Upper lobe of left lung (tissue), 6 donors: ENCODE results near the gene RIMS4. TPM values are rescaled to one million over a fixed set of nuclear protein-coding genes. Genes with fewer than 3 reads are reported as not detected.

Experiments used
- ATAC-seq, 2 donors: fragments of 200-7000 bp; cut with Tn5 transposase; one replicate each; pipeline ENCODE4 v1.9.1; 2022; ENCODE audit warnings: mild to moderate bottlenecking in 2 of 2, moderate library complexity in 2 of 2; ENCODE audit not compliant: low FRiP score in 2 of 2
- DNase-seq, 2 donors: peaks; one replicate each; pipeline ENCODE4 v3.0.0-alpha.2; 2019 to 2020
- H3K27ac ChIP-seq, 4 donors: fragments of 200-600 bp; sonication (generic); one replicate each; pipeline ENCODE4 v1.5.1; 2016 to 2019
- H3K27me3 ChIP-seq, 4 donors: fragments of 200-600 bp; sonication (generic); one replicate each; pipeline ENCODE4 v1.5.1; 2017 to 2019
- H3K36me3 ChIP-seq, 4 donors: fragments of 200-600 bp; sonication (generic); one replicate each; pipeline ENCODE4 v1.5.1; 2016 to 2019
- H3K4me1 ChIP-seq, 4 donors: fragments of 200-600 bp; sonication (generic); one replicate each; pipeline ENCODE4 v1.5.1; 2018 to 2019
- H3K4me3 ChIP-seq, 4 donors: fragments of 200-600 bp; sonication (generic); one replicate each; pipeline ENCODE4 v1.5.1; 2017 to 2019; ENCODE audit warnings: mild to moderate bottlenecking in 2 of 4, moderate library complexity in 1 of 4
- H3K9me3 ChIP-seq, 4 donors: fragments of 200-600 bp; sonication (generic); one replicate each; pipeline ENCODE4 v1.5.1; 2018 to 2019
- CTCF ChIP-seq, 6 experiments: fragments of 450-650 bp in 4 of 6; fragments of 200-600 bp in 2 of 6; sonication (generic) in 2 of 6; IDR thresholded peaks; one replicate each; pipeline ENCODE4 v1.5.1; 2016 to 2019; ENCODE audit warnings: antibody characterized with exemption in 6 of 6
- EP300 ChIP-seq, 4 donors: sonication (generic); formaldehyde crosslinking; IDR thresholded peaks; one replicate each; pipeline ENCODE4 v1.5.1; 2017; ENCODE audit warnings: antibody characterized with exemption in 4 of 4, control low read depth in 2 of 4
- POLR2A ChIP-seq, 4 donors: fragments of 450-650 bp; IDR thresholded peaks; one replicate each; pipeline ENCODE4 v1.5.1; 2016 to 2017; ENCODE audit warnings: antibody characterized with exemption in 4 of 4, mild to moderate bottlenecking in 2 of 4
- POLR2AphosphoS5 ChIP-seq, 2 donors: sonication (generic); formaldehyde crosslinking; IDR thresholded peaks; one replicate each; pipeline ENCODE4 v1.5.1; 2017; ENCODE audit warnings: antibody characterized with exemption in 2 of 2
- WGBS, 2 donors: methylation state at CpG; one replicate each; pipeline ENCODE4 v1.1.5; 2017 to 2018; 5-methylcytosine and 5-hydroxymethylcytosine counted together
- total RNA-seq, 6 donors: library from RNA; depleted of rRNA in 4 of 6; stranded (reverse); fragments of >200 nt in 4 of 6; gene quantifications; one replicate each; pipeline versions ENCODE4 v1.1.0 to v1.2.1, GENCODE V29; 2016 to 2021
- donor health status: DM: no; HTN: no; CAD: no; lungs with moderate emphysema.
- donor health status: DM: no; HTN: yes; CAD: no; lungs with severe emphysema.

Gene RIMS4
- total RNA-seq, 6 donors from 2014 or later = 1.0 to 2.2 (median 2.1) TPM

GRCh38 chr20:44734938-44735337 is 75.4 kb downstream of the RIMS4 start:
- H3K36me3 ChIP-seq = no peaks in the 10 kb centered on the region
- no peaks in the 10 kb centered on the region for H3K27me3 ChIP-seq
- H3K4me3 ChIP-seq = no peak overlapping the region
- DNase-seq = no peak
- 51 to 67% methylated on average over 3 of the region's 3 CpGs for WGBS, 2 donors
- ATAC-seq = no peak
- TF ChIP-seq POLR2AphosphoS5 (IDR thresholded peaks at IDR 0.05) = no peak
- TF ChIP-seq CTCF (IDR thresholded peaks at IDR 0.05) = peak in 3 of 6 experiments; percentile 26 to 49 (median 27)
- no peak for TF ChIP-seq EP300 (IDR thresholded peaks at IDR 0.05)
- H3K4me1 ChIP-seq = peaks cover 0 to 19% (median 8%) of the 10 kb centered on the region in 4 donors
- no peaks in the 10 kb centered on the region for H3K9me3 ChIP-seq
- H3K27ac ChIP-seq = no peak overlapping the region

- DNase-seq = peak in 1 of 2 donors; percentile 65
- no peak for TF ChIP-seq POLR2A (IDR thresholded peaks at IDR 0.05)
- TF ChIP-seq CTCF (IDR thresholded peaks at IDR 0.05) = peak; percentile 84 to 93 (median 88)
- no peak for TF ChIP-seq EP300 (IDR thresholded peaks at IDR 0.05)
- no peaks in the 10 kb centered on the region for H3K36me3 ChIP-seq
- H3K27me3 ChIP-seq = no peaks in the 10 kb centered on the region
- no peak overlapping the region for H3K27ac ChIP-seq
- no peaks in the 10 kb centered on the region for H3K9me3 ChIP-seq
- no peak overlapping the region for H3K4me3 ChIP-seq
- ATAC-seq = peak; percentile 51 to 73
- 34 to 46% methylated on average over 4 to 7 of the region's 7 CpGs for WGBS, 2 donors
- peaks cover 9 to 28% (median 17%) of the 10 kb centered on the region in 4 donors for H3K4me1 ChIP-seq
Observed at GRCh38 chr20:44733341-44734069, 76.8 kb downstream of the RIMS4 start.

- Histone ChIP-seq H3K4me3 (no peak overlapping the region), H3K27ac (no peak overlapping the region), H3K9me3 (no peaks in the 10 kb centered on the region), H3K27me3 (no peaks in the 10 kb centered on the region), H3K36me3 (no peaks in the 10 kb centered on the region), H3K4me1 (peaks cover 13 to 28% (median 17%) of the 10 kb centered on the region in 4 donors)
- DNase-seq (no peak), ATAC-seq (no peak)
- WGBS, 2 donors = 73 to 76% methylated on average over 6 of the region's 6 CpGs
- TF ChIP-seq EP300 (IDR thresholded peaks at IDR 0.05) (no peak), POLR2A (IDR thresholded peaks at IDR 0.05) (no peak), CTCF (IDR thresholded peaks at IDR 0.05) (no peak), POLR2AphosphoS5 (IDR thresholded peaks at IDR 0.05) (no peak)
Observed at GRCh38 chr20:44732327-44732726, 78.0 kb downstream of the RIMS4 start.

- peaks cover 13 to 28% (median 17%) of the 10 kb centered on the region in 4 donors for H3K4me1 ChIP-seq
- no peak for TF ChIP-seq CTCF (IDR thresholded peaks at IDR 0.05)
- TF ChIP-seq EP300 (IDR thresholded peaks at IDR 0.05) = no peak
- no peak for TF ChIP-seq POLR2AphosphoS5 (IDR thresholded peaks at IDR 0.05)
- no peaks in the 10 kb centered on the region for H3K36me3 ChIP-seq
- no peaks in the 10 kb centered on the region for H3K9me3 ChIP-seq
- 60 to 74% methylated on average over 4 to 8 of the region's 8 CpGs for WGBS, 2 donors
- no peak overlapping the region for H3K4me3 ChIP-seq
- no peak overlapping the region for H3K27ac ChIP-seq
- no peak for ATAC-seq
- H3K27me3 ChIP-seq = no peaks in the 10 kb centered on the region
- peak in 1 of 2 donors; percentile 58 for DNase-seq
Observed at GRCh38 chr20:44731657-44732056, 78.7 kb downstream of the RIMS4 start.

GRCh38 chr20:44730441-44730840 is 79.9 kb downstream of the RIMS4 start:
- Histone ChIP-seq H3K9me3 (no peaks in the 10 kb centered on the region), H3K27ac (no peak overlapping the region), H3K4me3 (no peak overlapping the region), H3K27me3 (no peaks in the 10 kb centered on the region), H3K36me3 (no peaks in the 10 kb centered on the region), H3K4me1 (peaks cover 13 to 19% (median 16%) of the 10 kb centered on the region in 4 donors)
- ATAC-seq (no peak), DNase-seq (no peak)
- TF ChIP-seq EP300 (IDR thresholded peaks at IDR 0.05) = no peak
- TF ChIP-seq POLR2A (IDR thresholded peaks at IDR 0.05) = no peak
- TF ChIP-seq POLR2AphosphoS5 (IDR thresholded peaks at IDR 0.05) = no peak
- 86 to 89% methylated on average over 2 of the region's 2 CpGs for WGBS, 2 donors
